Renal pelvis (tissue), 4 donors: ENCODE measurements around the gene PCMT1. TPM values are rescaled to one million over a fixed set of nuclear protein-coding genes. Genes with fewer than 3 reads are reported as not detected.
"Not testable (repeated sequence)": the region's sequence is repeated elsewhere in the genome, so short reads cannot be mapped to it uniquely, and the experiment has no call there.

Source experiments
- DNase-seq: peaks from one replicate; pipeline ENCODE4 v3.0.0-alpha.2; 2013
- polyA plus RNA-seq, 3 donors: library from polyadenylated mRNA; unstranded; fragments of 120-200 nt; gene quantifications; one replicate each; pipeline ENCODE4 v1.2.1, GENCODE V29; 2013; ENCODE audit not compliant: insufficient read length in 3 of 3

The PCMT1 gene
- polyA plus RNA-seq, 3 donors: 81.3 to 94.0 (median 88.6) TPM

GRCh38 chr6:149844480-149844879 is 94.9 kb downstream of the PCMT1 start:
- DNase-seq: no peak

- DNase-seq: no peak
Observed at GRCh38 chr6:149845549-149845948, 96.0 kb downstream of the PCMT1 start.

GRCh38 chr6:149846321-149846720 is 96.8 kb downstream of the PCMT1 start:
- DNase-seq: no peak

- DNase-seq: no peak
Observed at GRCh38 chr6:149847939-149848267, 98.4 kb downstream of the PCMT1 start.

GRCh38 chr6:149848343-149848742 is 98.8 kb downstream of the PCMT1 start:
- DNase-seq: not testable (repeated sequence)

- no peak for DNase-seq
Observed at GRCh38 chr6:149851461-149852110, 102.0 kb downstream of the PCMT1 start.

- no peak for DNase-seq
Observed at GRCh38 chr6:149852180-149852579, 102.6 kb downstream of the PCMT1 start.

- DNase-seq: no peak
Observed at GRCh38 chr6:149852881-149853280, 103.3 kb downstream of the PCMT1 start.

- not testable (repeated sequence) for DNase-seq
Observed at GRCh38 chr6:149854017-149854416, 104.5 kb downstream of the PCMT1 start.

GRCh38 chr6:149854532-149854931 is 105.0 kb downstream of the PCMT1 start:
- no peak for DNase-seq

GRCh38 chr6:149855040-149855654 is 105.6 kb downstream of the PCMT1 start:
- no peak for DNase-seq

- DNase-seq: no peak
Observed at GRCh38 chr6:149855741-149856140, 106.2 kb downstream of the PCMT1 start.

- DNase-seq: no peak
Observed at GRCh38 chr6:149856256-149856994, 106.9 kb downstream of the PCMT1 start.

GRCh38 chr6:149857541-149857940 is 108.0 kb downstream of the PCMT1 start:
- DNase-seq: no peak

- peak; percentile 36 for DNase-seq
Observed at GRCh38 chr6:149859368-149859767, 109.8 kb downstream of the PCMT1 start.

GRCh38 chr6:149859938-149860337 is 110.4 kb downstream of the PCMT1 start:
- no peak for DNase-seq

- no peak for DNase-seq
Observed at GRCh38 chr6:149860513-149860833, 110.9 kb downstream of the PCMT1 start.

Other genes with a start within 250 kb of the PCMT1 start
- 10 to 100 TPM; 49.5 to 57.1 (median 52.2) TPM for gene PPIL4, start 203.7 kb upstream of the PCMT1 start, polyA plus RNA-seq
- 10 to 100 TPM; 72.9 to 96.1 (median 81.4) TPM for gene GINM1, start 183.4 kb upstream of the PCMT1 start, polyA plus RNA-seq
- gene KATNA1, start 101.0 kb upstream of the PCMT1 start, polyA plus RNA-seq: 10 to 100 TPM; 27.0 to 32.4 (median 27.9) TPM
- gene LATS1, start 31.6 kb upstream of the PCMT1 start, polyA plus RNA-seq: 10 to 100 TPM; 25.2 to 31.7 (median 30.7) TPM
- gene NUP43, start 3.2 kb upstream of the PCMT1 start, polyA plus RNA-seq: 10 to 100 TPM; 37.7 to 46.5 (median 44.1) TPM
- gene LRP11, start 114.6 kb downstream of the PCMT1 start, polyA plus RNA-seq: 10 to 100 TPM; 33.5 to 35.2 (median 34.2) TPM
- gene RAET1E, start 148.4 kb downstream of the PCMT1 start, polyA plus RNA-seq: under 1 TPM; 0.29 to 0.60 (median 0.58) TPM
- 1 to 10 TPM in 2 of 3 donors, under 1 TPM in 1; 0.86 to 1.4 (median 1.4) TPM for gene RAET1G, start 173.4 kb downstream of the PCMT1 start, polyA plus RNA-seq
- under 1 TPM; 0.68 to 0.70 (median 0.68) TPM for gene ULBP2, start 192.3 kb downstream of the PCMT1 start, polyA plus RNA-seq
- gene ULBP1, start 214.2 kb downstream of the PCMT1 start, polyA plus RNA-seq: 1 to 10 TPM; 1.2 to 2.1 (median 1.3) TPM